Activated T-helper 9 cell treated with anti-CD3 and anti-CD28 coated beads, Interleukin-2, amount 50 U/mL, for 16 hours (primary cell): ENCODE results near the gene CFAP251.
"Not testable (repeated sequence)": the region's sequence is repeated elsewhere in the genome, so short reads cannot be mapped to it uniquely, and the experiment has no call there.

ENCODE experiments used
- DNase-seq: peaks from one replicate; pipeline ENCODE4 v3.0.0-alpha.2; 2020; ENCODE audit warnings: low read depth

CFAP251 gene

DNA sequence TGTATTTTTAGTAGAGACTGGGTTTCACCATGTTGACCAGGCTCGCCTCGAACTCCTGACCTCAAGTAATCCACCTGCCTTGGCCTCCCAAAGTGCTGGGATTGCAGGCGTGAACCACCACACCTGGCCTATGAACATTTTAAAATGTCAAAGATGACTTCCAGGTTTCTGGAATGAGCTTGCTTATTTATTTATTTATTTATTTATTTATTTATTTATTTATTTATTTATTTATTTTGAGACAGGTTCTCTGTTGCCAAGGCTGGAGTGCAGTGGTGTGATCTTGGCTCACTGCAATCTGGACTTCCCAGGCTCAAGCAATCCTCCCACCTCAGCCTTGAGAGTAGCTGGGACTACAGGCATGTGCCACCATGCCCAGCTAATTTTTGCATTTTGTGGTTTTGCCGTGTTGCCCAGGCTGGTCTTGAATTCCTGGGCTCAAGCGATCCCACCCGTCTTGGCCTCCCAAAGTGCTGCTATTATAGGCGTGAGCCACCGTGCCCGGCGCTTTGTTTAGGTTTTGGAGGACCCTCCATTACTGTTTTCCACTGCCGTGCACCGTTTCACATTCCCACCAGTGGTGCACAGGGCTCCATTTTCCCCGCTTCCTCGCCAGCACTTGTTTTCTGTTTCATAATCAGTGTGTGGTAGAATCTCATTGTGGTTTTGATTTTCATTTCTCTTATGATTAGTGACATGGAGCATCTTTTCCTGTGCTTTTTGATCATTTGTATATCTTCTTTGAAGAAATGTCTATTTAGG, 6.4 kb upstream of the CFAP251 start:
- DNase-seq: no peak

- no peak for DNase-seq
Measured at GRCh38 chr12:121915841-121916321, 2.5 kb upstream of the CFAP251 start.

DNA sequence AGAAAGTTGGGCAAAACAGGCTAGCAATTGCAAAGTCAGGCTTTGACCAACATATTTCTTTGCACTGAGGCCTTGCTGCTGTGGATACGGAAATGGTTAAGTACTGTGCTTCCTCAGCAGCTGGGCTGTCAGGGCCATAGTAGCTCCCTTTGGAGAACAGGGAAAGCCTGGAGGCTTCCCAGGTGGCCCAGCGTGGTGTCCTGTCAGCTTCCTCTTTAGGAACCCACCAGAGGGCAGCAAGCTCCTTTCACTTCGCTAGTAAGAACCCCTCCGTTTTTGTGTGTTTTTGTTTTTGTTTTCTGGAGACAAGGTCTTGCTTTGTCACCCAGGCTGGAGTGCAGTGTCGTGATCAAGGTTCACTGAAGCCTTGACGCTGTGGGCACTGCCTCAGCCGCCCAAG, 1.7 kb upstream of the CFAP251 start:
- no peak for DNase-seq

- DNase-seq: no peak
Measured at GRCh38 chr12:121918679-121919038, 267 bp downstream of the CFAP251 start.

GRCh38 chr12:121921066-121921465, 2.7 kb downstream of the CFAP251 start:
- no peak for DNase-seq

- no peak for DNase-seq
Measured at GRCh38 chr12:121925358-121925695, 6.9 kb downstream of the CFAP251 start.

- no peak for DNase-seq
Measured at GRCh38 chr12:121926874-121927706, 8.7 kb downstream of the CFAP251 start.

DNA sequence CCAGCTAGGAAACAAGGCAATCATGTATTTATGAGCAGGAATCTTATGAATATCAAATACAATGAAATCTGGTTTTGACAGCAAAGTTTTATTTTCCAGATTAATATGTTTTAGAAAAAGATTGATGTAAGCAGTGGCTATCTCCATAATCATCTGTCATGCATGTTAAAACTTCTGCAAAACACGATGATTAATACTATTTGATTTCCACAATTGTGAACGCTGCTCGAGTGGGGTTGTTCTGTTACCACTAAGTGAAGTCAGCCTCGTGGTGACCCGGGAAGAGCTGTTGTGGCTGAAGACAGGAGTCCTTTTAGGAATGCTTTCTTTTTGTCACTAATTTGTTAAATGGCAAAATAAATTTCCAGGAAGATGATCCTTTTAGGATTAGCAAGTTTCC, 9.4 kb downstream of the CFAP251 start:
- DNase-seq: no peak

DNA sequence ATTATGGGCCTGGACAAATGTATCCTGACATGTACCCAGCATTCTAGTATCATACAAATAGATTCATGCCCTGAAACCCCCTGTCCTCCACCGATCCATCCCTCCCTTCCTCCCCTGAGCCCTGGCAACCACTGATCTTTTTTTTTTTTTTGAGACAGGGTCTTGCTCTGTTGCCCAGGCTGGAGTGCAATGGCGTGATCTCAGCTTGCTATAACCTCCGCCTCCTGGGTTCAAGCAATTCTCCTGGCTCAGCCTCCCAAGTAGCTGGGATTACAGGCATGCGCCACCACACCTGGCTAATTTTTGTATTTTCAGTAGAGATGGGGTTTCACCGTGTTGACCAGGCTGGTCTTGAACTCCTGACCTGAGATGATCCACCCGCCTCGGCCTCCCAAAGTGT, 11.2 kb downstream of the CFAP251 start:
- not testable (repeated sequence) for DNase-seq

DNA sequence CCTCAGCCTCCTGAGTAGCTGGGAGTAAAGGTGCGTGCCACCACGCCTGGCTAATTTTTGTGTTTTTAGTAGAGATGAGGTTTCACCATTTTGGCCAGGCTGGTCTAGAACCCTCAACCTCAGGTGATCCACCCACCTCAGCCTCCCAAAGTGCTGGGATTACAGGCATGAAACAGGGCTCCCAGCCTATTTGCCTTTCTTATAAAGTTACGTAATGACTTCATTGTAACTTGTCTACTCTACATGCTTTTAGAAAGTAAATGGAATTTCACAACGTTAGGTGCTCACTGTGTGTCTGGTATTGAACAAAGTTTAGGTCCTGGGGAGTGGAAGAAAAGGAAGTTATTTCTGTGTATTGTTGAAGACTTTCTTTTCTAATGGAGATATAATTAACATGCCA, 12.5 kb downstream of the CFAP251 start:
- DNase-seq: no peak

DNA sequence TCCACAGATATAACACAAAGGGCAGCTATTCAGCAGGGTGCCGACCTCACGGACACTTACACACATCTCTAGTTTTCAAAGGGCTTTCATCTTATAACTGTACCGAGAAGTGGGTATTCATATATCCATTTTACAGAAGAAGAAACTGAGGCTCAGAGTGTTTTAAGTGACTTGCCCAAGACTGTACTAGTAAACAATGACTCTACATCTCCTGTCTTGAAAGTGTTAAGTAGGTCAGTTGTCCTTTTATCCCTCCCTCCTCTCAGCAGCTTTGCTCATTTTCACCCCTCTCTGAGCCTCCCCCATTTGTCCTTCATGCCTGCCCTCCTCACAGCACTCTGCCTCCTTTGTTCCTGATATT, 13.8 kb downstream of the CFAP251 start:
- no peak for DNase-seq

DNA sequence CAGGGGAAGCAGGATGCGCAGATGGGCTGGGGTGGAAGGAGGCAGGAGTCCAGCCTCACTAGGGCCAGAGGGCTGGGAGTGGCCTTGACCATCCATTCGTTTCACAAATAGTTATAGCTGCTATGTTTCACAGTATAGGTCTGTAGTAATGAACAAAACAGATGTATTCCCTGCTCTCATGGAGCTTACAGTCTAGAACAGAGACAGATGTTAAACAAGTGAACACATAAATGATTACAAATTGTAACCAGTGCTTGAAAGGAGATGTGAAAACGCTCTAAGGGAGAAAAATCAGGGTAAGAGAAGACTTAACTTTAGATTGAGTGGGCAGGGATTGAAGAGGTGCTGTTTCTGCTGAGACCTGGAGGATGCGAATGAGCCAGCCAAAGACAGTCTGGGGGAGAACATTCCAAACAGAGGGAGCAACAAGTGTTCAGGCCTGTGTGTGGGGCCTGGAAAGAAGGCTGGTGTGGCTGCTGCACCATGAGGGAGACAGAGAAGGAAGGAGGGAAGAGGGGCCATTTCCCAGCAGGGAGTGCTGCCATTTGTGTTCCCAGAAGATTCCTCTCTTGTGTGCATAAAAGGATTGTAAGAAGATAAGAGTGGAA, 14.6 kb downstream of the CFAP251 start:
- no peak for DNase-seq

- no peak for DNase-seq
Measured at GRCh38 chr12:121933522-121934308, 15.3 kb downstream of the CFAP251 start.

GRCh38 chr12:121934309-121934664, 15.9 kb downstream of the CFAP251 start:
- no peak for DNase-seq

GRCh38 chr12:121937654-121938053, 19.3 kb downstream of the CFAP251 start:
- no peak for DNase-seq

- no peak for DNase-seq
Measured at GRCh38 chr12:121939186-121939585, 20.8 kb downstream of the CFAP251 start.

- DNase-seq: no peak
Measured at GRCh38 chr12:121939992-121940766, 21.8 kb downstream of the CFAP251 start.

DNA sequence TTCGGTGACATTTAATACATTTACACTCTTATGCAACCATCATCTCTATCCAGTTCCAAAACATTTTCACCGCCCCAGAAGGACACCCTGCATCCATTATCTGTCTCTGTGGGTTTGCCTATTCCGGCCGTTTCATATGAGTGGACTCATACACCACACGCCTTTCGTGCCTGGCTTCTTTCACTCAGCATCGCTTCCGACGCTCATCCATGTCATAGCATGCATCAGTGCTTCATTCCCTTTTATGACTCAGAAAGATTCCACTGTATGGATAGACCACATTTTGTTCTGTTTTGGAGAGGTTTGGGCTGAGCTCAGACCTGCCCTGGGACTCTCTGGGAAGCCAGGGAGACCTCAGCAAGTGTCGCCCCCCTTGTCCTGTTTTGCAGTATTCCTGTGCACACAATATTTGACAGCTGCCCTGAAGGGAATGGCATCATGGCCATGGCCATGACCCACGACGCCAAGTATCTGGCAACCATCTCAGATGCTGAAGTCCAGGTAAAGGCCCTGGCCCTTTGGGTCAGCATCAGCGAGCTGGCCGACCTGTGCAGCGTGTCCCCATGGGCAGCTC, 23.8 kb downstream of the CFAP251 start:
- no peak for DNase-seq

DNA sequence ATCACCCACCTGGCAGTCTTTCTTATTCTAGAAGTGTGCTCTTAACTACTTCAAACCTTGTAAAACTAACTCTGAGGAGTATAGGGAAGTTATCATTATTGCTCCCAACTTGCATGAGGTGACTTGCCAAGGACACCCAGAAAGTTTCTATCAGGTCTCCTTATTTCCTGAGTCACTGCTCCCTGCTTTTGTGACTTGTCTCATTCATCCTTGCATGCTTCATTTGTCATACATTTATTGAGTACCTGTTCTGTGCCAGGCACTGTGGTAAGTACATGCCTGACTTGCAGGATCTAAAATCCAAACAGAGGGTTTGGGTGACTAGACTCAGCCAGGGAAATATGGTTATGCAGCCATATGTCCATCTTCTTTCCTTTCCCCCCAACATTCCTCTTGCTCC, 25.5 kb downstream of the CFAP251 start:
- DNase-seq: no peak

GRCh38 chr12:121946313-121947025, 28.1 kb downstream of the CFAP251 start:
- DNase-seq: no peak

- DNase-seq: no peak
Measured at GRCh38 chr12:121947981-121948380, 29.6 kb downstream of the CFAP251 start.
